ENCODE results near the gene DAPK1.

The DAPK1 gene

DNA sequence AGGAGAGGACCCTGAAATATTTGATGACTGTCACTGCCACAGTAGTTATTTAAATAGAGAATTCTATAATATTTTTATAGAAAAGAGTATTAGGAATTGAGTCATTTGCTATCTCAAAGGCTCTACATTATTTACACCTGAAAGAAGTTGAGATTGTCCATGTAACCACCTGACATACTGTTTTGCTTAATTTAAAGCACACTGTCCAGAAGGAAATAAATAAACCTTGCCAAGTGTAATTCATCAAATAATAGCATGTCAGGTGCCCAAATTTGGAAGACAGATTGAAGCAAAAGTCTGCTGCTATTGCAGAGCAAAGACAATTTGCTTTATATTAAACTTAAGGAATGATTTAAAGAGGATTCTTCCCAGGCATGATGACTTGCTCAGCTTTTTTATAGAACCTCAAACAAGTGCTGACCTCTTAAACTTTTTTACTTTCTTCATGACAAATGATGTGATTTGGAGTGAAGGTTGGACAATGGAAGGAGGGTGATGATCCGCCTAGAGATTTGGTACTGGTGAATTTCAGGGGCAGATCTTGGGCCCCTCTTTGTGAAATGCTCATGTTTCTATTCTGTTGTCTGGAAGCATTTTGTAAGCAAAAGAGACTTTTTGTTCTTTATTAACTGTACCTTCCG is 65.0 kb downstream of the DAPK1 start:
- no peak for DNase-seq (ENCODE audit: low spot score)
- TF ChIP-seq, protein P1, sequence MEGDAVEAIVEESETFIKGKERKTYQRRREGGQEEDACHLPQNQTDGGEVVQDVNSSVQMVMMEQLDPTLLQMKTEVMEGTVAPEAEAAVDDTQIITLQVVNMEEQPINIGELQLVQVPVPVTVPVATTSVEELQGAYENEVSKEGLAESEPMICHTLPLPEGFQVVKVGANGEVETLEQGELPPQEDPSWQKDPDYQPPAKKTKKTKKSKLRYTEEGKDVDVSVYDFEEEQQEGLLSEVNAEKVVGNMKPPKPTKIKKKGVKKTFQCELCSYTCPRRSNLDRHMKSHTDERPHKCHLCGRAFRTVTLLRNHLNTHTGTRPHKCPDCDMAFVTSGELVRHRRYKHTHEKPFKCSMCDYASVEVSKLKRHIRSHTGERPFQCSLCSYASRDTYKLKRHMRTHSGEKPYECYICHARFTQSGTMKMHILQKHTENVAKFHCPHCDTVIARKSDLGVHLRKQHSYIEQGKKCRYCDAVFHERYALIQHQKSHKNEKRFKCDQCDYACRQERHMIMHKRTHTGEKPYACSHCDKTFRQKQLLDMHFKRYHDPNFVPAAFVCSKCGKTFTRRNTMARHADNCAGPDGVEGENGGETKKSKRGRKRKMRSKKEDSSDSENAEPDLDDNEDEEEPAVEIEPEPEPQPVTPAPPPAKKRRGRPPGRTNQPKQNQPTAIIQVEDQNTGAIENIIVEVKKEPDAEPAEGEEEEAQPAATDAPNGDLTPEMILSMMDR (IDR thresholded peaks at IDR 0.05; ENCODE audit: extremely low read depth, missing control alignments), result no peak

DNA sequence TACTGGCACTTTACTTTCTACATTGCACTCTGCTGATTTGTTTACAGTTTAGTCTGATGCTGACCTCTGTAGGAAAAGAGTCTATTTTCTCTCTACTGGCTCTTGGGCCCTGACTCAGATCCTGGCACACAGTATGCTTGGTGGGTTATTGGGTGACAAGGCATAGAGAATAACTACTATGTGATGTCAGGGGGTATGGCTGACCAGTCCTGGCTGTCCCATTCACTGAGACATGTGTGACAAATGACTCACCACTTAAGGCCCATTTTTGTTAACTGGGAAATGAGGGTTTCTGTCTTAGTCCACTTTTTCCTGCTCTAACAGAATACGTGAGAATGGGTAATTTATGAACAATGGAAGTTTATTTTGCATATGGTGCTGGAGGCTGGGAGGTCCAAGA is 66.4 kb downstream of the DAPK1 start:
- TF ChIP-seq, protein P1 (IDR thresholded peaks at IDR 0.05; ENCODE audit: extremely low read depth, missing control alignments), result no peak

DNA sequence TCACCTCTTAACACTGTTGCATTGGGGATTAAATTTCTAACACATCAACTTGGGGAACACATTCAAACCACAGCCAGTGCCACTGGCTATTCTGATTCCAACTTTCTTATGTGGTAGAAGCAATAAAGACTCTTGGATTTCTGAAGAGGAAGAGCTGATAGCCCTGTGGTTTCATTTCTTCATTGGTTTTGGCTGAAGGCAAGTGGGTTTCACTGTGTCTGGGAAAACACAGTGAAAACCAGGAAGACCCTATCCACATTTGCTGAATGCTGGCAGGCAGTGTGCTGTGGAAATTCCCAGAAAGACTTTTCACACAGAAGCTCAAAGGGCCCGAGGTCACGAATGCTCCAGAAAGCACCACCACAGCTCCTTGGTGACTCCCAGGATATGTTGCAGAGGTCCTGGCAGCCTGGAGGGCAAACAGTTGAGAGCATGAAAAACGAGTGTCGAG is 67.1 kb downstream of the DAPK1 start:
- no peak for DNase-seq (ENCODE audit: low spot score)
- TF ChIP-seq, protein P1 (IDR thresholded peaks at IDR 0.05; ENCODE audit: extremely low read depth, missing control alignments), result no peak

More for the DNA sequence above, 66.4 kb downstream of the DAPK1 start:
- DNase-seq (ENCODE audit: low spot score), result peak; percentile 36

DNA sequence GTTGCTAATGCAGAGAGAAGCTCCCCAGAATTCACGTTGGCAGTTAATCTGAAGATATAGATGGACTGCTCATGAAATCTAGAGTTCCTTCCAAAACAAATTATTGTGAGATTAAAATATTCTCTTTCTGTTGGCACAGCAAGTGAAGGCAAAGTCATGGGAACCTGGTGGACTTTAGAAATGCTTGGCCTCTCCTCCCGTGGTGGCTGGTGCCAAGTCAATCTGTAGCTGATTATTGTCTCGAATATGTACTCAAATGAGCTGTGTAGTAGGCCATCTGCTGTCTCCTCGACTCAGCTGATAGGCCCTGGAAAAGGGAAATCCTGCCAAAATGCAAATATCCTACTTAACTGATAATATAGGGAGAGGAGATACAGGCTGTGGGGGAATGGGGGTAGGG is 69.3 kb downstream of the DAPK1 start:
- no peak for DNase-seq (ENCODE audit: low spot score)
- TF ChIP-seq, protein P1 (IDR thresholded peaks at IDR 0.05; ENCODE audit: extremely low read depth, missing control alignments), result no peak

DNA sequence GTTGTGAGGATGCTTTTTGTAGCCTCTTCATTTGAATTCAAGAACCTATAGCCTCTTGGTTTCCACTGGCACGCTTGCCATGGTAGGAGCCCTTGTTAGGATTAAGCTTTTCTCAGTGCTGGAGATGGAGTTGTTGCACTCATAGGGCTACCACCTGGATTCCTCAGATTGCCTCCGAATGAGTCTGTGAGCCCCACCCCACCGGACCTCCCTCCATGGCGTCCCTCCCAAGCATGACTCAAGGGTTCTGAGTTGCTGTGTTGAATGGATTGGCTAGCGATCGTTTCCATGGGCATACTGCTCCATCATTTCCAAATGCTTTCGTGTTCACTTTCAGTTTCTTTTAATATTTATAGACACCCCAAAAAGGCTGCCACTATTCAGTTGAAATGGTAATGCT is 69.9 kb downstream of the DAPK1 start:
- TF ChIP-seq, protein P1 (IDR thresholded peaks at IDR 0.05; ENCODE audit: extremely low read depth, missing control alignments), result no peak
- no peak for DNase-seq (ENCODE audit: low spot score)

DNA sequence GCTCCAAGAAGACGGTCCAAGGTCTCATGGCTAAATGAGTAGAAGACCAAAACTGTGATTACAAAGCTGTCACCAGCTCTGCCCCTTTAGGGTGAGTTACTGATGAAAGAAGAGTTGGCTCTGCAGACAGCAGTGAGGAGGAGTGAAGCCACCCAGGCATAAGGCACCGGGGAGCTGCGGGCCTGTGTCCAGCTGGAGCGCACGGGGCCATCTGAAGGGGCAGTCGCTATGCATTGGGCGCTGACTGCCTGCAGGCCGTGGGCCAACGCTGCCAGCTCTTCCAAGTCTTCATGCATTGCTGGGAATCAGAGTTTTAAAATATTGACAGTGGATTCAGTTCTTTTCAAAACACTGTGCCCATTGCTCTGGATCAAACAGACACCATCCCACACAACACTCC is 70.3 kb downstream of the DAPK1 start:
- no peak for DNase-seq (ENCODE audit: low spot score)
- TF ChIP-seq, protein P1 (IDR thresholded peaks at IDR 0.05; ENCODE audit: extremely low read depth, missing control alignments), result no peak

DNA sequence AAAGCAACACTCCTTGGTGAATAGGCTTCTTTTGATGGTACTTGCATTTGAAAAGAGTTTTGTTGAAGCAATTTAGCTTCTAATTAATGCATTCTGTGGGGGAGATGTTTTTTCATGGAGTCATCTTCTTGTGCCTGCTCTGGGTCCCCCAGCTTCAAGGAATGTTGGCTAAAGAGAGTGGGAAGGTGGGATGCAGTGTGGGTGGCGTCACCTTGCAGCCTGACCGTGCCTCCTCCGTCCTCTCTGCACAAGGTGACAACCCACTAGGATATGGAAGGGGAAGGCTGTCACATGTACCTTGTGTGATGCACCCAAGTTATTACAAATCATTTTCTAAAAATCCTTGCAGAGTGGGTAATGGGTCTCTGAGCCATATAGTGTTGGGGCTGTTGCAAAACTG is 70.7 kb downstream of the DAPK1 start:
- DNase-seq (ENCODE audit: low spot score), result no peak
- TF ChIP-seq, protein P1 (IDR thresholded peaks at IDR 0.05; ENCODE audit: extremely low read depth, missing control alignments), result no peak
